ENCODE data around the gene ATP6V1D.
"Not testable (repeated sequence)": the region's sequence is repeated elsewhere in the genome, so short reads cannot be mapped to it uniquely, and the experiment has no call there.

Gene ATP6V1D

DNA sequence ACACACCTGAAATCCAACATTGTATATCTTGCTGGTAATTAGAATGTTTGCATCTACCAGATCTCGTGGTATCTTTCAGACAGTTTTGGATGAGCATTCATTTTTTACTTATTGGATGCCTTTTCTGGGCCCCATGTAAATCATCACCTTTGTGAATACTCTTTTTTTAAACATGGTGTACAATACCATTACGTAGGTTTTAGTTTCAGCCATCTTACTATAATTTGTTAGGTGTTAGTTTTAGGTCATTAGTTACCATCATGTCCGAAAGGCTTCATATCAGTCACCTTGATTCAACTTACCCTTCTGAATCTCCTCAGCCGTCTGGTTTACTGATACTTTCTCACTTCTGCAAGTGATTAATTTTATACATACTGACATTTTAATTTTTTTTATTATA is 5.9 kb upstream of the ATP6V1D start:
- no peak for DNase-seq

DNA sequence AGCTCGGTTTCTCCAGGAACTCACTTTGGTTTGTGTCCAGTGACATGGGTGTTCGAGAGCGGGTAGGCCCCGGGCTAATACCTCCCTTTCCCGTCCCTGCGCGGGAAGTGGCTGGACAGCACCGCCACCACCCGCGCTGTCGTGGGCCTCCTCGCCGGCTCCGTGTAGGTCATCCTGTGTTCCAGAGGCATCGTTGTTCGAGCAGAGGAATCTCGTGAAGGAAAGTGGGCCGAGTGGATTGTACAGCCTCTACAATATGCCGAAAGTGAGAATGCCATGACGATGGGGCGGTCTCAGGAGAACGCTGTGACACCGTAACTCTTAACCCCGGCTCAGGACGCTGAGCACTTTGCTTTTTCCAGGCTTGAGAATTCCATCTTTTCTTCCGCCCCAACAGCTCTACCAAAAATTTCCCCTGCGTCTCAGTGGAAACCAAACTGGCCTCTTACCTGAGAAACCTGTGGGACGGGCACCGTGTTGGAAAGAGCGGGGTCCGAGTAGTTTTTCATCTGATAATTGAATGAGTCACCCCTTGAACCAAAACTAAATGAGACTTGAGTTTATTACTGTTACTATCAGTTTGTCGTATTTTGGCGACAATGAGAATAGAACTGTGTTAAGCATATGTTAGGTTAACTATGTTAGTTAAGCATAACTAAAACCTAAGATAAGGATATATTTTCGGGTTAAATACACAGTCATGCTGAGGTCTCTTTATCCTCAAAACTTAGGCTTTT is 1.0 kb upstream of the ATP6V1D start:
- DNase-seq, result no peak

DNA sequence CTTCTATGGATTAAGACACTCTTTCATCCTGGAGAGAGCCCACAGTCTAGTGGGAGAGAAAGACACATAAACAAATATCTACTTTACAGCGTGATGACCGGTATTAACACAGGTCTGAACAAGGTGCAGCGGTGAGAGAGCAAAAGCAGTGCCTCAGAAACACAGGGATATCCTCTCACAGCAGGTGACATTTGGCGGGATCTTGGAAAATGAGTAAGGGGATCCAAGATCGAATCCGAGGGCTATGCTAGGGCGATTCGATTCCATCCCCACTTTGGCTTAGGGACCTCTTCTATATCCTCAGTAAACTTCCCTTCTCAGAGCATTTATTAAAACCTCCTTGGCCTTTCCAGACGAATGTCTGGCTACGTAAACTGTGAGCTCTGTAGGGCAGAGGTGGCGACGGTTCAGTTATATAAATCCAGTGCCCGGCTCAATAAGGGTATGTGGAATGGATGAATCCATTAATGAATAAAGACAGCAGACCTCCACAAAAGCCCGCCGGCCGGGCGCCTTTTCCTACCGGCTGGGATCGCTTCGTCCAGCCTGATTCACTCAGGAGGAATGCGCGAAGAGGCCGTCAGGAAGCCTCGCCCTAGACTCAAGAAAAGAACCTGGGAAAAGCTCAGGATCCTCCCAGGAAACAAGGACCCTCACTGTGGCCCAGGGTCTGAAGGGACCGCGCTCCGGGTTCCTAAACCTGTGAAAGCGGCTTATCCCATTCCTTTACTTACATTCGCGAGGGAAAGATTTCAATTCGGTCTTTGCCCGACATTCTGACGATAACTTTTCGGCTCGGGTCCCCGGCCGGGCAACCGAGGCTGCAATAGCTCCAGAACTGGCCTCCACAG is 455 bp downstream of the ATP6V1D start:
- DNase-seq, result peak; percentile 3 to 32

DNA sequence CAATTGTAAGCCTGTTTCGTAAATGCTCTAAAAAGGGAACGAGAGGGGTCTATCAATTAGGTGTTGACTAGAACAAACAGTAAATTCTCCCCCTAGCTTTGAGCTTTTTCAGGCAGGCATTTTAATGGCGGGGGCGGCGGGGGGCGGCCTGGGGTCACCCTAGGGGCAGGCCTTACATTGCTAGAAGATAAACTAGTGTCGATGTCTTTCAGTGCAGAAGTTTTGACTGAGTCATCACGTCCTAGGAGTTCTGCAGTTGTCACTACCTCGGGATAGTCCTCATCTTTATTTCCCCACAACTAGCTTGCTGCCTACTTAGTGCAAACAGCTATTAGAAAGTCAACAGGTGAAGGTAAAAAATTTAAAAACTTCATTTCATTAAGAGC is 1.6 kb downstream of the ATP6V1D start:
- no peak for DNase-seq

DNA sequence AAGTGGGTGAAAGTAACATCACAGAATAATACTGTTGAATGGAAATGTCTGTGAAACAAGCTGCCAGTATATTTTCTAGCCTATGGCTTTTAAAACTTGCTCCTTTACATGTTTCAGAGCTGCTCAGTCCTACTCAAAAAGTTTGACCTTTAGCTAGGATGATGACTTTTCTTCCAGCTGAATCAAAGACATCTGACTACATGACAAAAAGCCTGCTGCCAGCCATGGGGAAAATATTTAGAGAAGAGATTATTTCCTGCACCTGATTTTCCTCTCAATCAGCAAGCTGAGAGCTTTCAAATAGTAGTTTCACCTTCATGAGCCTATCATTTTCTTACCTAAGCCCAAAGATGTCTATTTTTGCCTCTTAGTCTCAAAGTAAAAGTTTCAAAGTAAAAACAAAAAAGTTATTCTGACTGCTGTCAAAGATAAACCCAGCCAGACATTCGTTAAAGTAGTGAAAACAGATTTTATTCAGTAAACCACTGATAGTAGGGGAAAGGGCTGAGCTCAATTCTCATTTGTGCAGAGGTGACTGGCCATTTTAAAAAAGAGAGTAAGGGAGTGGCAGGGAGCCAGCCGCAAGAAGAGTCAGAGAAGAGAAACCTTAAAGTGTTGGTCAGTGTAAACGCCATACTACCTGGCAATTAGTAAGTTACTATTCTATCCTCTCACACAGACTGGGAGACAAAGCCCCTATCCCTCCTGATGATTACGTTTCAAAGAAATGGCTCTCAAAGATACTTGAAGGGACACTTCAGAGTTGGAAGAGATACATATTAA is 2.2 kb downstream of the ATP6V1D start:
- no peak for DNase-seq

DNA sequence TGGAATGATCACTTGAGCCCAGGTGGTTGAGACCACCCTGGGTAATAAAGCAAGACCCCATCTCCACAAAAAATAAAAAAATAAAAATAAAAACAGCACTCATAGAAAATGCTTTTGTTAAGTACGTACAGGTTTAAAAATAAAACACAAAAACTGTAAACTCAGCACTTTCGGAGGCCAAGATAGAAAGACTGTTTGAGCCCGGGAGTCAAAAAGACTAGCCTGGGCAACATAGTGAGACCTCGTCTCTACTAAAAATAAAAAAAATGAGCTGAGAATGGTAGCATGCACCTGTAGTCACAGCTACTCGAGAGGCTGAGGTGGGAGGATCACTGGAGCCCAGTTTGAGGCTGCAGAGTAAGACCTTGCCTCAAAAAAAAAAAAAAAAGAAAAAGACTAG is 7.5 kb downstream of the ATP6V1D start:
- no peak for DNase-seq

DNA sequence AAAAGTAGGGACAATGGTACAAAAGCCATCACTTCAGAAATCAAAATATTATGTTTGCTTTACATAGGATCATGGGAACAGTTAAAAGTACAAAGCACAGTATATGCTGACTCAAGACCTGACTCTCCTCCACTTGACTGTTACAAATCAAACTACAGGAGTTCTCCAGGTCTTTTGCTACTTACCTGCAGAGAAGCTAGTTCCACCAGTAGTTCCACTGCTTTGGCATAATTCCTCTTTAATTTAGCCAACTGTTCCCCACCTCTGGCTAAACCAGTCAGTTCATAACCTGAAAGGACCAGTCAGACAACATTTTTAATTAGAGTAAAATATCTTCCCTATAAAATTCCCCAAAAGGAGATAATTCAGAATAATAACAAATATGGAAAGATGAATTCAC is 14.0 kb downstream of the ATP6V1D start:
- DNase-seq, result no peak

DNA sequence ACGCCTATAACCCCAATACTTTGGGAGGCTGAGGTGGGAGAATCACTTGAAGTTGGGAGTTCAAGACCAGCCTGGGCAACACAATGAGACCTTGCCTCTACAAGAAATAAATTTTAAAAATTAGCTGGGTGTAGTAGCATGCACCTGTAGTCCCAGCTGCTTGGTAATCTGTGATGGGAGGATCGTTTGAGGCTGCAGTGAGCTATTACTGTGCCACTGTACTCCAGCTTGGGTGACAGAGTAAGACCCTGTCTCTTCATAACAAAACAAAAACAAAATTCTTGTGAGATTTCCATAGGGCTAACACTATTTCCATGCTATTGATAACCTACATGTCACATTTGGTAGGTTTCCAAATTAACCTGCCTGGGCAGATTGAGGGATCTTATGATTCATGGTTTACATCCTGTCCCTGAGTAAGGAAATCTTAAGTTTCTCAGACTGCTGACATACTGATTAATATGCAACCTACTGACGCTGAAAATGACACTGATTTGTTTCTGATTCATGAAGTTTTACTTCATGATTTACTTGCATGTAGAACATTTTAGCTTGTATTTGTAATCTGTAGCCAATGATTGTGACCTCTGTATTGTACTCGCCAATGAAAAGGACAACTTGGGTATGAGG is 15.9 kb downstream of the ATP6V1D start:
- DNase-seq, result no peak

DNA sequence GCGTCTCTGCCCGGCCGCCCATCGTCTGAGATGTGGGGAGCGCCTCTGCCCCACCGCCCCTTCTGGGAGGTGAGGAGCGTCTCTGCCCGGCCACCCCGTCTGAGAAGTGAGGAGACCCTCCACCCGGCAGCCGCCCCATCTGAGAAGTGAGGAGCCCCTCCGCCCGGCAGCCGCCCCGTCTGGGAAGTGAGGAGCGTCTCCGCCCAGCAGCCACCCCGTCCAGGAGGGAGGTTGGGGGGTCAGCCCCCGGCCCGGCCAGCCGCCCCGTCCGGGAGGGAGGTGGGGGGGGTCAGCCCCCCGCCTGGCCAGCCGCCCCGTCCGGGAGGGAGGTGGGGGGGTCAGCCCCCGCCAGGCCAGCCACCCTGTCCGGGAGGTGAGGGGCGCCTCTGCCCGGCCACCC is 18.4 kb downstream of the ATP6V1D start:
- DNase-seq, result not testable (repeated sequence)

DNA sequence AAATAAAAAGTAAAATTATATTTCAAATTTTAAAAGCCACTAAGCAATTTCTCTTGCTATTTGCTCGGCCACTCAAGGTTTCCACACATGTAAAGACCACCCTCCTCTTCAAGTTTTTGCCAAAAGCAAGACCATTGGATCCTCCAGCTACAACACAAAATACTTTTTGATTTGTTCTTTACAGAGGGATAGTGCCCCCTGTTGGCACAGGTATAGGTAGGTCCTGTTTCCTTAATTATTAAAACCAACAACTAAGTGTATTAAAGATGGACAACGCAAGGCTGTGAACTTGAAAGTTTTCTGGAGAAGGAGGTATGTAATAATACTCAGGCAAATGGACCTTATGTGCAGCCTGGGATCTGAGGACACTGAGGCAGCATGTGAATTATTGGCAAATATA is 23.8 kb downstream of the ATP6V1D start:
- DNase-seq, result peak in 1 of 2 experiments; percentile 19

DNA sequence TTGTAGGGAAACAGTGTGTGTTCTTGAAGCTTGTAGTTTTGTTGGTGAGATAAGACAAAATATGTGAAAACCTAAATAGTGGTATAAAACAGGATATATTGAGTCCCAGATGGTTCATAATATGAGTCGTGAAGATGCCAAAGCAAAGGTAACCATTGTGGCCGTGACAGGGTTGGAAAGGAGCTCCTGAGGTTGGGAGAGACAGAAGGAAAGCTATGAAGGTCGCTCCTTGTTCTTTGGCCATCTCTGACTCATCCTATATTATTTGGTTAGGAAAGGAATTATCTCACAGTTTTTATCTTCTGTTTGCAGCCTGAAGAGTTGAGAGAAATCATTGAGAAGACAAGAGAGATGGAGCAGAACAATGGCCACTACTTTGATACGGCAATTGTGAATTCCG is 27.1 kb downstream of the ATP6V1D start:
- no peak for DNase-seq

DNA sequence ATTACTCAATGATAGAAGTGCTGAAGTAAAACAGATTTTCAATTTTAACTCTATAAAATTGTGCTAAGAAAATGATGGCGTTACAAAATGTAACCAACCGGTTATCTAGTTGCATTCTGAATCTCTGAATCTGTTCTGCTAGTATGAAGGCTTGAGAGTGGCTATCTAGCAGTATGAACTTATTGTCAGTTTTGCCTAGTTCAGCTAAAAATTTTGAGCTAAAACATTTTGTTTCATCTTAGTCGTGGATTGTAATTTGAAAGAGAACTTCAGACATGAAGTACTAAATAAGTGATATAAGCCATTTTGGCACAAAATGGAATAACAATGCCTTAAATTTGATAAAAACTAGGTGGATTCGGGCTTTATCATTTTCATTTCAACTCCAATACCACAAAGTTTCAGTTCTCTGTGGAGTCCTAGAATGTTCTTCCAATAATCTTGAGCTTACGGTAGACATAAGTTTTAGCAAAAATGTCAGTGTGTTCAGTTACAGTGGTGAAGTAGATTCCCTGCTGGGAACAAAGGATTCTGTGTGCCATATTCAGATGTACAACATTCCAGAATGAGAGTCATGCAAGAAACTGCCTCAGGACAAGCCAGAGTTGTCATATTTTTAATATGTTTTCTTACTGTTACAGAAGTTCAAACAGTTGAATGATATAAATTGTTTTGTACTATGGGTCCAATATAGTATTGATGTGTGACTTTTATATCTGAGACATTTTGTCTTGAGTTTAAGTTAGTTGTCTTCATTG is 28.1 kb downstream of the ATP6V1D start:
- DNase-seq, result no peak

DNA sequence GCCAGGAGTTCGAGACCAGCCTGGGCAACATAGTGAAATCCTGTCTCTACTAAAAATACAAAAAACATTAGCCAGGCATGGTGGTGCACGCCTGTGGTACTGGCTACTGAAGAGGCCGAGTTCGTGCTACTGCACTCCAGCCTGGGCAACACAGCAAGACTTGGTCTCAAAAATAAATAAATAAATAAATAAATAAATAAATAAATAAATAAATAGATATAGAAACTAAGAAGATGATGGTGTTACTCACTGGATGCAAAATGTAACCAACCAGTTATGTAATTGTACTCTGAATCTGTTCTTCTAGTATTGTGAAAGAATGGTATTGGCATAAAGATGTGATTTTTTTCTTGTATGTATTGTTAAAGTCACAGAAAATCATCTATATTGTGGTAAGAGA is 29.9 kb downstream of the ATP6V1D start:
- DNase-seq, result not testable (repeated sequence)

DNA sequence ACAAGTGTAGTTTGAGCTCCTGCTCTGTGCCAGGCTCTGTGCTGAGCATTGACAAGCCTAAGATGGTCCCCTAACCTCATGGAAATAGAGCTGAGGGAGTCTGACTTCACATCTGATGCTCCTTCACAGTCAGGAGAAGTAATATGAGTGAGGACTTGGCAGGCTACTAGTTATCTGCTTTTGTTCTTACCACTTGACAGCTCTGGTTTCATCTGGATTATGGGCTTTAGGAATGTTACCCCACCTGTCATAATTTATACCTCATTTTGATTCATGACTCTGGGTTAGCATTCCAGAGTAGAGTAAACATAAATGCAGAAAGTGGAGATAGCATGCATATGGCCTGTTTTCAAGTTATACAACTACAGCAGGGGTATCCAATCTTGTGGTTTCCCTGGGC is 40.5 kb downstream of the ATP6V1D start:
- DNase-seq, result peak; percentile 40 to 61

DNA sequence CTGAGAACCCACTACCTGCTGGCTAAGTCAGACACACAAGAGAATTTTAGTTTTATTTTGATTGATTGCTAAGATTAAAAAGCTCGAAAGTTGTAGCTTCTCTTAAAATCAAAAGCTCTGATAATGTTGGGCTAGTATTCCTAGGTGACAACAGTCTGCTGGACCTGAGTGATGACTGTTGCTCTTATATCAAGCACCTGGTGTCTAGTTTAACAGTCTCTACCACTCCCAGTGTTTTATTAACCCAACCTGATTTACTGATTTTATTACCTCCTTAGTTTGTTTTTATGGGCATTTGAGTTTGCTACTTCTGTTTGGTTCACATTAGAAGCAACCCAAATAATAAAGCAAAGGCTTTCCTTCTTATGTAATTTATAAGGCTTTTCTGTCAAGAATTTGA is 41.8 kb downstream of the ATP6V1D start:
- no peak for DNase-seq

DNA sequence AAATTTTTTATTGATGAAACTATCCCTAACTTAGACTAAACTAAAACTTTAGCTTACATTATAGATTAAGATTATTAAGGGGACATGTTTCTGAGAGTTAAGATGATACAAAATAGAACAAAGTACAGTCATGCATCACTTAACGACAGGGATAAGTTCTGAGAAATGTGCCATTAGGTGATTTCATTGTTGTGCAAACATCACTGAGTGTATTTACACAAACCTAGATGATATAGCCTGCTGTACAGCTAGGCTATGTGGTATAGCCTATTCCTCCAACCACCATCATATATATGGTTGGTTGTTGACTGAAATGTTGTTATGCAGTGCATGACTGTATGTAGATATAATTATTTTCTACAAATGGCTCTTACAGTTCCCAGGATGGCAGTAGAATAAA is 46.5 kb downstream of the ATP6V1D start:
- no peak for DNase-seq

DNA sequence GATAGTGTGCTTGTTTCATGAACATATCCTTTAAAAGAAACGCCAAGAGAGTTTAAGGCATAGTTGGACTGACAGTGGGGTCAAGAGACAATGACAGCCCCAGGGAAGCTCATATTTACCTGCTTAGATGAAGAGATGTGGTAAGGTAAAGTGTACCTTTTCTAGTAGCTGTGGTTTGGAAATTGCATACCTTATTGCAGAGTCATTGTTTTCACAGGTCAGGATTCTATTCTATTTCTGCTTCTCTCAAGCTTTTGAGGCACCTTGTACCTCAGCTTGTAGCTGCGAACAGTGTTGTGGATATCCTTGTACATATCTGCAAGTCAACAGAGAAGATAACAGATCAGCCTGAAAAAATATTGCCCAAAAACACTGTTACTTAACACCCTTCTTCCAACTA is 47.7 kb downstream of the ATP6V1D start:
- no peak for DNase-seq
